Rectal smooth muscle tissue (tissue), 1 donor: ENCODE results near the gene THADA.
A peak's percentile ranks its signal among the peaks of the same experiment; 100 is the strongest.

Experiments used
- H3K27ac ChIP-seq: one replicate; pipeline ENCODE4 v1.7.0; 2013; ENCODE audit warnings: low read depth, low read length, inconsistent platforms
- H3K27me3 ChIP-seq: one replicate; pipeline ENCODE4 v1.7.0; 2013; ENCODE audit warnings: low read length; ENCODE audit not compliant: control insufficient read depth, insufficient read depth
- H3K36me3 ChIP-seq: one replicate; pipeline ENCODE4 v1.7.0; 2013; ENCODE audit warnings: low read length; ENCODE audit not compliant: control insufficient read depth, insufficient read depth
- H3K4me1 ChIP-seq: one replicate; pipeline ENCODE4 v1.7.0; 2013; ENCODE audit warnings: low read length; ENCODE audit not compliant: control insufficient read depth, insufficient read depth
- H3K4me3 ChIP-seq: one replicate; pipeline ENCODE4 v1.7.0; 2013; ENCODE audit warnings: low read length
- H3K9ac ChIP-seq: one replicate; pipeline ENCODE4 v1.7.0; 2013; ENCODE audit warnings: low read length

The THADA gene

DNA sequence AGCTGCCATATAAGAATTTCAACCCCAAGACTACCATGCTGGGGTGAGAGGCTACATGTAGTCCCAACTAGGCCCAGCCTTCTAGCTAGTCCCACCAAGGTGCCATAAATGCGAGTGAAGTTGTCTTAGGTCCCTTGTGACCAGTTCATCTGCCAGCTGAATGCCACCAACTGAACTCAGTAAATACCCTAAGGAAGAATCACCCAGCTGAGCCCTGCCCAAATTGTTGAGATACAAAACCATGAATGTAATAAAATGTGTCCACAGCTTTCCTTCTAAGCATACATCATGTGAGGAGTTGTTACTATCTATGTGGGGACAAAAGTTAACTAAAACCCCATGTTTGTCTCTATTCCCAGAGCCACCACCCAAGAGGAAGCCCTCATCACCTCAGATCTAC, 70.3 kb downstream of the THADA start:
- H3K27ac ChIP-seq: peak overlapping the region; percentile 83
- H3K9ac ChIP-seq: no peak overlapping the region
- no peak overlapping the region for H3K4me3 ChIP-seq
- H3K27me3 ChIP-seq: no peaks in the 10 kb centered on the region
- no peaks in the 10 kb centered on the region for H3K36me3 ChIP-seq
- peaks cover 20% of the 10 kb centered on the region for H3K4me1 ChIP-seq

DNA sequence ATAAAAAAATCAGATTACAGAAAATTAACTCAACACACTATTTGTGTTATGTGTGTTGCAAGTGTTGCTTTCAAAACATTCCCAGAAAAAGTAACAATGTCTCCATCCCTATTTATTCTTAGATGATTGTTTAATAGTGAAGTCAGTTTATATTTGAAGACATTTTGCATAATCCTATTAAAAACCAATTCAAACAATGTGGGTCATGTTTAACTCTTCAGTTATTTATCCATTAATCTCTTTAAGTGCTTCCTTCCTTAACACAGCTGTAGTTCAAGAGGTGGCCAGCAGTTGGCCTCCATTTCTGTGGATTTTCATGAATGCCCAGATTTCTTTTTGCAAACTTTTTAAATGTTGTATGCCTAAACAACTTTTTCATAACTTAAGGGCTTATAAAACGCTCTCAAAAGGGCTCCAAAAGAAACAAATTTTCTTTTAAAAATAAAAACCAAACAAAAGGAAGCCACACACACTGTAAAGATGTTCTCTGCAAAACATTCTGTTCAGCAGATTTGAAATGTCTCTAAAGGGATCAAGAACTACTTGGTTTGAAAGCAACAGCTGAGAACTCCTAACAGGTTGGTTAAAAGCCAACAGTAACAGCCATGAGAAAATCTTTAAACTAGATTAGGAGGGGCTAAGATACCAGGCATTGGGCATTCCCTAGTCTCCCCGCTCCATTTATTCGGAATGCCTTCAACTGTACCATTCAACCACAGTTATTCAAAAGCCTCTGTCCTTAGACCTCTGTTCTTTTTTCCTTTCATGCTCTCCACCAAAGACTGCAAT, 71.5 kb downstream of the THADA start:
- Histone ChIP-seq H3K36me3 (no peaks in the 10 kb centered on the region), H3K9ac (no peak overlapping the region), H3K4me1 (peaks cover 26% of the 10 kb centered on the region), H3K4me3 (no peak overlapping the region), H3K27ac (peak overlapping the region; percentile 83), H3K27me3 (no peaks in the 10 kb centered on the region)

DNA sequence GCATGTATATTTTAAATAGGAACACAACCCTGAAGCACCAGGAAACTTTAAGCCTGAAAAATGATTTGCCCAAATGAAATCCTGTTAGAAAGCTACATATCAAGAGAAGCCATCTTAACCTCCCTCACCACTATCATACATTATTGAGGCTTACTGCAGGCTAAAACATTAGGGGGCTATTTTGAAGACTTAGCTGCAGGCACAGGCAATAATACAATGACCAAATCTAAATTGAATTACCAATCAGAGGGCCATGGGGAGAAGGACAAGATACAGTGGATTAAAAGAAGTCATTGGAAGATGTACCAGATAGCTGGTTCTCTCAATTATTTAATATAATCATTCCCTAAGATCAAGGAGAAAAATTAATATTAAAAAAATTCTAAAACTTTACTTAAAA, 73.7 kb downstream of the THADA start:
- Histone ChIP-seq H3K4me1 (peaks cover 41% of the 10 kb centered on the region), H3K36me3 (no peaks in the 10 kb centered on the region), H3K4me3 (no peak overlapping the region), H3K27me3 (no peaks in the 10 kb centered on the region), H3K9ac (no peak overlapping the region), H3K27ac (no peak overlapping the region)

DNA sequence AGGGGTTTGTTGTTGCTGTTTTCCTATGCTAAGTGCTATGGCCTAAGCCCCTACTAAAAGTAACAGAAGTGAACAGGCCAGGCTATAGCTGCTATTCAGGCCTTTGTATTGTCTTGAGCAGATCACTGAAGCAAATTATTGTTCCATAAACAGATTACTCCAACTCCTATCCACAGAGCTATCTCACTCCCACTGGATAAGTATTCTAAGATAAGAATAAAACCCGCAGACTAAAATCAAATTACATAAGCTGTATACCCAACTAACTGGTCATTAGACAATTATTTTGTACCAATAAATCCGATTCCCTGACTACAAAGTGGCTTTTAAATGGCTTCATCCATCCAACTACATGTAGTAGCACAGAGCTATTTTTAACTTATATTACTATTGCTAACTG, 74.3 kb downstream of the THADA start:
- no peak overlapping the region for H3K27ac ChIP-seq
- H3K27me3 ChIP-seq: no peaks in the 10 kb centered on the region
- peaks cover 42% of the 10 kb centered on the region for H3K4me1 ChIP-seq
- no peak overlapping the region for H3K4me3 ChIP-seq
- H3K36me3 ChIP-seq: no peaks in the 10 kb centered on the region
- no peak overlapping the region for H3K9ac ChIP-seq

DNA sequence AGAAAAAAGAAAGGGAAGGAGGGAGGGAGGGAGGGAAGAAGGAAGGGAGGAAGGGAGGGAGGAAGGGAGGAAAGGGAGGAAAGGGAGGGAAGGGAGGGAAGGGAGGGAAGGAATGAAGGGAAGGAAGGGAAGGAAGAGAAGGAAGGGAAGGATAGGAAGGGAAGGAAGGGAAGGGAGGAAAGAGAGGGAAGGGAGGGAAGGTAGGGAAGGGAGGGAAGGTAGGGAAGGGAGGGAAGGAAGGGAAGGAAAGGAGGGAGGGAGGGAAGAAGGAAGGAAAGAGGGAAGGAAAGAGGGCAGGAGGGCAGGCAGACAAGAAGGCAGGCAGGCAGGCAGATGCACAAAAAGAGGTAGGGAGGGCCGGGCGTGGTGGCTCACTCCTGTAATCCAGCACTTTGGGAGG, 74.9 kb downstream of the THADA start:
- H3K9ac ChIP-seq: no peak overlapping the region
- H3K36me3 ChIP-seq: no peaks in the 10 kb centered on the region
- no peaks in the 10 kb centered on the region for H3K27me3 ChIP-seq
- H3K27ac ChIP-seq: no peak overlapping the region
- peaks cover 41% of the 10 kb centered on the region for H3K4me1 ChIP-seq
- no peak overlapping the region for H3K4me3 ChIP-seq

DNA sequence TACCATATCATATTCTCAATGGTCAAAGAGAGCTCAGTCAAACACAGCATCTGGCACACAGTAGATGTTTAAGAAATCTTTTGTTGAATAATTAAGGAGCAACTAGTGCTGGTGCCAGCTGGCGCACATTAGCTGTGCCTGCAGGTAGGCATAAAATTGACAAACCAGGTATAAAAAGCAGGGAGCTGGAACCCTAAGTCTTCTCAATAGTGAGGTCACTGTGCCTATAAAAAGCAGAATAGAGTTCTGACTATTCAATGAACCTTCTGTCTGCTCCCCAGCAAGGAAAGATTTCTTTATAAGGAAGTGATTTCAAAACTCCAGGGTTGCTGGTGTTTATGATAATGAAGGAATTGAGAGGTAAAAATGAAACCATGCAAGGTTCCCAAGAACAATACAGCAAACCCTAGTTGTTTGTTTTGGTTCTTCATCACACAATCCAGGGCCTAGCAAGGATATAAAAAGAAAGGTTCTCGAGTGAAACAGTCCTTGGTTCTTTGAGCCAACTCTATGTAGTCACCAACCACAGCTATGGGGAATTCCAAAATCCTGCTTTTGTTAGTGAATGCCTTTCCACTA, 76.1 kb downstream of the THADA start:
- H3K4me3 ChIP-seq: no peak overlapping the region

DNA sequence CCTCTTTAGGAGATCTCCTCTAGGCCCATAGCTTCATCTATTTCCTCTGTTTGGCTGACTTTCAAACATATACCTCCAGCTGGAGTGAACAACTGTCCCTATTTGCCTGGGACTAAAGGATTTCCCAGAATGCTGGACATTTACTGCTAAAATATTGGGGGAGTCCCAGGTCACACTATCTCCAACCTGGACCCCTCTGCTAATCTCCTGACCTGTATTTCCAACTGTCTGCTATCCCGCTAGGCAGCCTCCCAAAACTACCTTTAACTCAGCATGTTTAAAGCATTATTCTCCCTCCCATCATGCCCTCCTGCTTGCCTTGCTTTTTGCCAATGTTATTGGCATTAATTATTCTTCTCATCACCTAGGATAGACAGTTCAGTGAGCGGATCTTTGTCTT, 77.1 kb downstream of the THADA start:
- Histone ChIP-seq H3K9ac (no peak overlapping the region), H3K27me3 (no peaks in the 10 kb centered on the region), H3K4me3 (no peak overlapping the region), H3K27ac (peak overlapping the region; percentile 83), H3K36me3 (no peaks in the 10 kb centered on the region), H3K4me1 (peaks cover 30% of the 10 kb centered on the region)

More for the DNA sequence above, 76.1 kb downstream of the THADA start:
- H3K27me3 ChIP-seq: no peaks in the 10 kb centered on the region
- peak overlapping the region; percentile 83 for H3K27ac ChIP-seq
- peaks cover 36% of the 10 kb centered on the region for H3K4me1 ChIP-seq
- no peak overlapping the region for H3K9ac ChIP-seq
- H3K36me3 ChIP-seq: no peaks in the 10 kb centered on the region

DNA sequence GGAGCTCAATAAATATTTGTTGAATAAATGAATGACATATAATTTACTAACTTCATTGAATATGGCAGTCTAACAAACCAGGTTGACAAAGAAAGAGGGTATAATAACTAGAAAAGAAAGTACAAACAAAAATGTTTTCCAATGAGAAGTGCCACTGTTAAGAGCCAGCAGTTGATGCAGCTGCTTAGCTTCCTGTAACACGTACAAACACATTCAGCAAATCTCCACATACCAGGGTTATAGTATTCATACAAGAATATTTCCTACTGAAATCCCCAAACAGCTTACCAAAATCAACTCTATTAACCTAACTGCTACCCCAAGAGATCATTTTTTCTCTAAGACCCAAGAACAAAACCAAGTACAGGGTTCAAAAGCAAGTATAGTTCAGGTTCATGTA, 77.7 kb downstream of the THADA start:
- Histone ChIP-seq H3K4me1 (peaks cover 34% of the 10 kb centered on the region), H3K4me3 (no peak overlapping the region), H3K9ac (no peak overlapping the region), H3K27ac (peak overlapping the region; percentile 83), H3K36me3 (no peaks in the 10 kb centered on the region), H3K27me3 (no peaks in the 10 kb centered on the region)

DNA sequence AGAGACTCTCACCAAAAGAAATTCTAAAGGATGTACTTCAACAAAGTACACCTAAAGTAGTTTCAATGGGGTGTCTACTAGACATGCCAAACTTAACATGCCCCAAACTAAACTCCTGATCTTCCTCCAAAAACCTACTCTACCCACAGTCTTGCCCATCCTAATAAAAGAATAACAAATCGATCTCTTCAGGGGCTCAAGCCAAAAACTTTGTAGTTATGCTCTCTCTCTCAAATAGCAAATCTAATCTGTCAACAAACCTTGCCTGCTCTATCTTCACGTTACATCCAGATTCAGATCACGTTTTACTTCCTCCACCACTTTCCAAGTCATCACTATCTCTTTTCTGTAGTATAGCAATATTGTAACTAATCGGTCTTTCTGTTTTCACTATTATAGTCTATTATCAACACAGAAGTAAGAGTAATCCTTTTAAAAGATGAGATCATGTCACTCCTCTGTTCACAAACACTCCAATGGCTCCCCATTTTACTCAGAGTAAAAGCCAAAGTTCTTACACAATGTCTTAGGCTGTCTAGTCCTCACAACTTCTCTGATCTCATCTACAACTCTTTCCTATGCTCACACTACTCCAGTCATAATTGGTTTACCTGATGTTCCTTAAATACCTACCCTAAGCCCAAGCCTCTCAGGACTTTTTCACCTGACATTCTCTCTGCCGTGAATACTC, 79.9 kb downstream of the THADA start:
- H3K27me3 ChIP-seq: no peaks in the 10 kb centered on the region
- no peak overlapping the region for H3K9ac ChIP-seq
- peak overlapping the region; percentile 83 for H3K27ac ChIP-seq
- no peak overlapping the region for H3K4me3 ChIP-seq
- H3K36me3 ChIP-seq: no peaks in the 10 kb centered on the region
- peaks cover 38% of the 10 kb centered on the region for H3K4me1 ChIP-seq

DNA sequence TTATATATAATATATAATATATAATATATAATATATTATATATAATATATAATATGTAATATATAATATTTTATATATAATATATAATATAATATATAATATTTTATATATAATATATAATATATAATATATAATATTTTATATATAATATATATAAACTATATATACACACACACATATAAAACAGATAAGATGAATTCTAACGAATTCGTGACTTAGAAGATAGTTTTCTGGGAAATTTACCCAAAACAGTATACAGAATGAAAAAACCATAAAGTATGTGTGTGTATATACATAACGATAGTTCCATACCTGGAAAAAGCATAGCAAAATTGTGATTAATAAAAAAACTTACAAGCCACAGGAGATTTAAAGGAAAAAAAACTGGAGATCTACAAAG, 80.6 kb downstream of the THADA start:
- H3K36me3 ChIP-seq: no peaks in the 10 kb centered on the region
- peaks cover 38% of the 10 kb centered on the region for H3K4me1 ChIP-seq
- no peak overlapping the region for H3K9ac ChIP-seq
- no peaks in the 10 kb centered on the region for H3K27me3 ChIP-seq
- no peak overlapping the region for H3K4me3 ChIP-seq
- H3K27ac ChIP-seq: peak overlapping the region; percentile 83

DNA sequence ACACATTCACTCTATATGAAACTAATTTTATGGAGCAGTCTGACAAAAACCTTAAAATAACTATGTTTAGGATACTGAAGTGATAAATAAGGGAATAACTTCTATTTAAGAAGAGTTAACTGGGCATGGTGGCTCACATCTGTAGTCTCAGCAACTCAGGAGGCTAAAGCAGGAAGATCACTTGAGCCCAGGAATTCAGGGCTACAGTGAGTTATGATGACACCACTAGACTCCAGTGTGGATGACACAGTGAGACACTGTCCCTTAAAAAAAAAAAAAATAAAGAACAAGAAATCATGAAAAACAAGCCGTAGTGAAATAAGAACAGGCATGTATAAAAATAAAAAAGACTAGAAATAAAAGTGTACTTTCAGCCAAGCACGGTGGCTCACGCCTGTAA, 82.0 kb downstream of the THADA start:
- no peak overlapping the region for H3K4me3 ChIP-seq
- H3K4me1 ChIP-seq: peaks cover 30% of the 10 kb centered on the region
- H3K36me3 ChIP-seq: no peaks in the 10 kb centered on the region
- H3K27ac ChIP-seq: peak overlapping the region; percentile 58
- no peak overlapping the region for H3K9ac ChIP-seq
- no peaks in the 10 kb centered on the region for H3K27me3 ChIP-seq

DNA sequence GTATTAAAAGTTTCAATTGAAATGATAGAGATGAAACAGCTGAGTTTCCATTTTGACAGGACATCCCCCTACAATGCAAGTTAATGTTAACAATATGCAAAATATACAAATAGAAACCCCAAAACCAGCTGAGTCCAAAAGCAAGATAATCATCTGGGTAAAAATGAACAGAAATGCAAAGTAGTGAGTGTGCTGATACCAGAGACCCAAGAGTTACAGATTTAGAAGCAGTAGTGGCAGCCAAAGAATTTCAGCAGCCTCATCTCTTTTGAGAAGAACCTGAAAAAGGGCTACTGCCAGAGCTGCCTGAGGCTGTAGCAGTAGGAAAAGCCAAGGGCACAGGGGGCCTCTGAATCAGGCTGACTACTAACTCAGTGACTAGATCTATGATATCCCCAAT, 82.6 kb downstream of the THADA start:
- Histone ChIP-seq H3K36me3 (no peaks in the 10 kb centered on the region), H3K4me1 (peaks cover 26% of the 10 kb centered on the region), H3K27ac (peak overlapping the region; percentile 58), H3K9ac (no peak overlapping the region), H3K4me3 (no peak overlapping the region), H3K27me3 (no peaks in the 10 kb centered on the region)
